ENCODE measurements around the gene SYCE1L.

GRCh38 chr16:77223184-77223583, 24.0 kb downstream of the SYCE1L start:
- peak; percentile 48 for TF ChIP-seq CTCF (conservative IDR thresholded peaks at IDR 0.05; ENCODE audit: low read depth, low read length)
- no peak for TF ChIP-seq EZH2 (IDR thresholded peaks at IDR 0.05; ENCODE audit: low read length, unreplicated experiment)
